DOHH2 (cell line): ENCODE measurements around the gene TMED4.

Source experiments
- H3F3A ChIP-seq: fragments of 200-600 bp; sonication (generic), shearing (Covaris generic); 2 replicates; pipeline ENCODE4 v1.6.0; 2016; ENCODE audit warnings: antibody characterized with exemption, mild to moderate bottlenecking; ENCODE audit not compliant: control insufficient read depth, insufficient read depth
- H3K27ac ChIP-seq: fragments of 200-600 bp; sonication (generic); 2 replicates; pipeline ENCODE4 v1.5.1; 2014; ENCODE audit warnings: low read depth, mild to moderate bottlenecking, low read length, moderate library complexity
- H3K27me3 ChIP-seq: fragments of 200-600 bp; sonication (generic); 2 replicates; pipeline ENCODE4 v1.6.1; 2014; ENCODE audit warnings: mild to moderate bottlenecking, low read length, mixed read lengths; ENCODE audit not compliant: control insufficient read depth
- H3K36me3 ChIP-seq: fragments of 200-600 bp; sonication (generic); 2 replicates; pipeline ENCODE4 v1.6.1; 2014; ENCODE audit warnings: mild to moderate bottlenecking, low read length, moderate library complexity, mixed read lengths; ENCODE audit not compliant: control insufficient read depth
- H3K4me1 ChIP-seq: fragments of 200-600 bp; sonication (generic); 2 replicates; pipeline ENCODE4 v1.6.1; 2014; ENCODE audit warnings: mild to moderate bottlenecking, low read length, mixed read lengths; ENCODE audit not compliant: control insufficient read depth
- H3K4me2 ChIP-seq: fragments of 200-600 bp; sonication (generic); 2 replicates; pipeline ENCODE4 v1.6.0; 2014; ENCODE audit warnings: mild to moderate bottlenecking, low read length, moderate library complexity
- H3K4me3 ChIP-seq: fragments of 200-600 bp; sonication (generic); 2 replicates; pipeline ENCODE4 v1.5.1; 2014; ENCODE audit warnings: mild to moderate bottlenecking, low read length, mixed read lengths
- H3K79me2 ChIP-seq: fragments of 200-600 bp; sonication (generic); 2 replicates; pipeline ENCODE4 v1.6.1; 2014; ENCODE audit warnings: mild to moderate bottlenecking, low read length, mixed read lengths; ENCODE audit not compliant: control insufficient read depth
- H3K9me2 ChIP-seq: fragments of 200-600 bp; sonication (generic); replicated peaks from 2 replicates; pipeline ENCODE4 v1.6.1; 2014; ENCODE audit warnings: mild to moderate bottlenecking, low read length, mixed read lengths; ENCODE audit not compliant: control insufficient read depth
- H3K9me3 ChIP-seq: fragments of 200-600 bp; sonication (generic); 2 replicates; pipeline ENCODE4 v1.6.1; 2014; ENCODE audit warnings: antibody characterized with exemption, low read length, mixed read lengths; ENCODE audit not compliant: control insufficient read depth, insufficient read depth
- H4K20me1 ChIP-seq: fragments of 200-600 bp; sonication (generic); 2 replicates; pipeline ENCODE4 v1.6.0; 2014; ENCODE audit warnings: low read depth, mild to moderate bottlenecking, antibody characterized with exemption, low read length, moderate library complexity; ENCODE audit not compliant: control insufficient read depth, insufficient read depth
- EZH2phosphoT487 ChIP-seq: fragments of 200-600 bp; sonication (generic); IDR thresholded peaks from 2 replicates; pipeline ENCODE4 v1.6.1; 2017; ENCODE audit warnings: borderline replicate concordance, mild to moderate bottlenecking, antibody characterized with exemption, low read length, moderate library complexity, mixed read lengths
- TF ChIP-seq, protein P1 (sequence below): fragments of 200-600 bp; sonication (generic); IDR thresholded peaks from one replicate; pipeline ENCODE4 v1.5.1; 2014; ENCODE audit warnings: antibody characterized with exemption, mild to moderate bottlenecking, low read depth, low read length; ENCODE audit not compliant: poor library complexity, severe bottlenecking

The TMED4 gene

DNA sequence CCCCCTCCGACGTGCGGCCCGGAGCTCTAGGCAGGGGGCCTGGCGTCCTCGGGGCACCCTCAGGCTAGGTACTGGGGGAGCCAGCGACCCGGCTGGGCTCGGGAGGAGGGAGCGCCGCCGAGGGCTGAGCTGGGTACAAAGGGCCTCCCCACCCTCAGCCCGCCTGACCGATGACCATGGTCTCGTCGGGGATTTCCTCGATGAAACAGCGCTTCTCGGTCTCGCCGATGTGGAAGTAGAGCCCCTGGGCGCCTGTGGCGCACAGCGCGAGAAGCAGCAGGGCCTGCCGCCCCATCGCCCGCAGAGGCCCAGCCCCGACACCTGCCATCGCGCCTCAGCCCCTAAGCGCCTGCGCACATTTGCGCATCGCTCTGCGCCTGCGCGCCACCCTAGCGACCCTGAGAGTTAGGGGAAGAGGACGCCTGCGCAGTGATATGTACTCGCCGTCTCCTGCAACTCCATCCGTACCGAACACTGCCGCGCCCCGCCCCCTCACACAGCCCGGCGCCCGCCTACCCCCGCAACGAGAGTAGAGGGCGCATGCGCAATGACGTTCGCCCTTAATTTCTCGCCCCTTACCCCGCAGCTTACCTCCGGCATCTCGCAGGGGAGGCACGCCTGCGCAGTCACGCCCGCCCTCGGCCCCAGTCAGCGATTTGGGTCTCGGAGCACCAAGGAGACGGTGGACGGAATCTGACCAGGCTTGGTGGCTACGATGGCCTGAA lies at the start of gene TMED4:
Gene TMED4 (minus strand): TSS at position 353 of the 725 bp plus-strand sequence. CDS start 25 bp downstream, at position 328.
- no peaks in the 10 kb centered on the region for H4K20me1 ChIP-seq
- H3K9me2 ChIP-seq, result no peaks in the 10 kb centered on the region
- H3K27ac ChIP-seq, result peak within 1 kb of the TSS; percentile 69
- no peaks in the 10 kb centered on the region for H3K27me3 ChIP-seq
- H3K36me3 ChIP-seq, result peaks cover 42% of the 10 kb centered on the region
- 0 out of 2 replicates have a peak, but pooled peaks cover 7% of the 10 kb centered on the region for H3F3A ChIP-seq
- peak within 1 kb of the TSS; percentile 90 for H3K4me3 ChIP-seq
- peak within 1 kb of the TSS; percentile 95 for H3K4me2 ChIP-seq
- H3K9me3 ChIP-seq, result no peaks in the 10 kb centered on the region
- peaks cover 43% of the 10 kb centered on the region for H3K79me2 ChIP-seq
- no peak for TF ChIP-seq EZH2phosphoT487
- H3K4me1 ChIP-seq, result peaks cover 30% of the 10 kb centered on the region

DNA sequence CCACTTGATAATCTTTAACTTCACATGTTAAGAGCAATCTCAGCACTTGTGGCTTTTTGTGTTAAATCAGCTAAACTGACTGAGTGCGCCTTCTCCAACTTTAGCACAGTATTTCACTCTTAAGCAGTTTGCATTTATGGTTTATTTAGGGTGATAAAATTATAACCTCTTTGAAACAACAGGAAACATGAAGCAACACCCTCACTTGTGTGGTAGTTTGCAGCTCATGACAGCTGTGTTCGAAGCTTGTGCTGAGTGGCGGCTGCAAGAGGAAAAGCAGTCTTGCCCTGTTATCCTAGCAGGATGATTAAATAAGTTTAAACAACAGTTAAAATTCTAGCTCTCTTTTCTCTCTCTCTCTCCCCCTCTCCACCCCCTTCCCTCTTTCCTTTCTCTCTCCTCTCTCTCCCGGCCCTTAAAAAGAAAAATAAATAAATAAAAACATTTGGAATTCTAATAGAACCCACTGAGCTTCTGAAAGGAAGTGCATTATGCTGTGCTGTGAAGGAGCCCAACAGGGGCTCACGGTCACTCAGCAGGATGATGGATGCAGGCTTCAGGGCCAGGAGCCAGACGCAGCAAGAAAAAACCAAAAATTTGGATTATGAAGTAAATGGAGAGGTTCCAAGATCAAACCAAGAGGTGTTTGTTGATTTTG lies 49.6 kb upstream of the TMED4 start:
- Histone ChIP-seq H3F3A (peaks cover 15% of the 10 kb centered on the region), H3K4me2 (peak overlapping the region; percentile 34)

DNA sequence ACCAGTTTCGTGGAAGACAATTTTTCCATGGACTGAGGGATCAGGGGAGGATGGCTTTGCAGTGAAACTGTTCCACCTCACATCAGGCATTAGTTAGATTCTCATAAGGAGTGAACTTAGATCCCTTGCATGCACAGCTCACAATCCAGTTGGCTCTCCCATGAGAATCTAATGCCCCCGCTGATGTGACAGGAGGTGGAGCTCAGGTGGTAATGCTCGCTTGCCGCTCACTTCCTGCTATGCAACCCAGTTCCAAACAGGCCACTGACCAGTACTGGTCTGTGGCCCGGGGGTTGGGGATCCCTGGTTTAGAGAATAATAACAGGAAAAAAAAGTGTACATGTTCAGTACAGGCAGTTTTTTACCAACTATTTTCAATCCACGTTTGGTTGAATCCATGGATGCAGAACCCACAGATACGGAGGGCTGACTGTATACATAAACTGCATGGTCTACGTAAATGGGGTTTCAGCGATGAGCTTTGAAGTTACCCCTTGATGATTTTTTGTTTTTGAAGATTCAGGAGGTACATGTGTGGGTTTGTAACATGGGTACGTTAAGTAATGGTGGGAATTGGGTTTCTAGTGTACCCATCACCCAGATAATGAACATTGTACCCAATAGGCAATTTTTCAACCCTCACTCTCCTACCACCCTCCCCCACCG lies 48.9 kb upstream of the TMED4 start:
- Histone ChIP-seq H3K9me3 (no peaks in the 10 kb centered on the region), H3K27ac (peak overlapping the region; percentile 65), H3F3A (peaks cover 15% of the 10 kb centered on the region), H3K4me1 (peaks cover 62% of the 10 kb centered on the region), H3K27me3 (no peaks in the 10 kb centered on the region), H3K79me2 (peaks cover 41% of the 10 kb centered on the region), H4K20me1 (peaks cover 6% of the 10 kb centered on the region; the same call in 1 of the 2 replicates), H3K4me3 (peak overlapping the region; percentile 12), H3K9me2 (no peaks in the 10 kb centered on the region), H3K36me3 (peaks cover 33% of the 10 kb centered on the region), H3K4me2 (peak overlapping the region; percentile 34)
- no peak for TF ChIP-seq EZH2phosphoT487
- TF ChIP-seq, protein P1, sequence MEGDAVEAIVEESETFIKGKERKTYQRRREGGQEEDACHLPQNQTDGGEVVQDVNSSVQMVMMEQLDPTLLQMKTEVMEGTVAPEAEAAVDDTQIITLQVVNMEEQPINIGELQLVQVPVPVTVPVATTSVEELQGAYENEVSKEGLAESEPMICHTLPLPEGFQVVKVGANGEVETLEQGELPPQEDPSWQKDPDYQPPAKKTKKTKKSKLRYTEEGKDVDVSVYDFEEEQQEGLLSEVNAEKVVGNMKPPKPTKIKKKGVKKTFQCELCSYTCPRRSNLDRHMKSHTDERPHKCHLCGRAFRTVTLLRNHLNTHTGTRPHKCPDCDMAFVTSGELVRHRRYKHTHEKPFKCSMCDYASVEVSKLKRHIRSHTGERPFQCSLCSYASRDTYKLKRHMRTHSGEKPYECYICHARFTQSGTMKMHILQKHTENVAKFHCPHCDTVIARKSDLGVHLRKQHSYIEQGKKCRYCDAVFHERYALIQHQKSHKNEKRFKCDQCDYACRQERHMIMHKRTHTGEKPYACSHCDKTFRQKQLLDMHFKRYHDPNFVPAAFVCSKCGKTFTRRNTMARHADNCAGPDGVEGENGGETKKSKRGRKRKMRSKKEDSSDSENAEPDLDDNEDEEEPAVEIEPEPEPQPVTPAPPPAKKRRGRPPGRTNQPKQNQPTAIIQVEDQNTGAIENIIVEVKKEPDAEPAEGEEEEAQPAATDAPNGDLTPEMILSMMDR, result no peak

More for the DNA sequence above, 49.6 kb upstream of the TMED4 start:
- Histone ChIP-seq H3K9me2 (no peaks in the 10 kb centered on the region), H3K27me3 (no peaks in the 10 kb centered on the region), H3K9me3 (no peaks in the 10 kb centered on the region), H3K4me1 (peaks cover 64% of the 10 kb centered on the region), H3K4me3 (peak overlapping the region; percentile 12), H4K20me1 (peaks cover 6% of the 10 kb centered on the region; the same call in 1 of the 2 replicates), H3K79me2 (peaks cover 38% of the 10 kb centered on the region), H3K27ac (peak overlapping the region; percentile 65), H3K36me3 (peaks cover 27% of the 10 kb centered on the region)
- no peak for TF ChIP-seq EZH2phosphoT487
- TF ChIP-seq, protein P1, result no peak
